IMR-90 (cell line): ENCODE measurements around the gene CYP27C1. TPM values are rescaled to one million over a fixed set of nuclear protein-coding genes. Genes with fewer than 3 reads are reported as not detected.

Source experiments
- ATAC-seq: fragments of 200-7000 bp; cut with Tn5 transposase; 2 replicates; pipeline ENCODE4 v1.9.1; 2020; ENCODE audit warnings: low read depth, mild to moderate bottlenecking, moderate library complexity
- BruUV-seq: library from RNA; stranded (reverse); fragments of 400-500 nt; replicated peaks from 2 replicates; lab custom pipeline; 2021; lab: Mats Ljungman, UMichigan
- CTCF ChIA-PET: fragments of 300-600 bp; formaldehyde crosslinking; extraction: SDS; loops from one replicate; lab custom pipeline; 2021; ENCODE audit warnings: antibody characterized with exemption; lab: Yijun Ruan, JAX
- POLR2A ChIA-PET: fragments of 300-600 bp; sonication (Branson Sonifier 250); formaldehyde crosslinking; loops from one replicate; lab custom pipeline; 2022; ENCODE audit warnings: antibody characterized with exemption; ENCODE audit not compliant: unreplicated experiment; lab: Charles Lee
- DNase-seq: peaks from one replicate; pipeline ENCODE4 v3.0.0; 2013
- H2AFZ ChIP-seq: replicated peaks from 2 replicates; pipeline ENCODE3; 2013; ENCODE audit warnings: low read length, mild to moderate bottlenecking; ENCODE audit not compliant: poor library complexity
- H2AK5ac ChIP-seq: 2 replicates; pipeline ENCODE4 v1.6.1; 2013; ENCODE audit warnings: low read depth, low read length, inconsistent platforms
- H2AK9ac ChIP-seq: replicated peaks from 2 replicates; pipeline ENCODE3; 2013; ENCODE audit warnings: mild to moderate bottlenecking, low read depth, low read length, moderate library complexity; ENCODE audit not compliant: poor library complexity
- H2BK120ac ChIP-seq: 2 replicates; pipeline ENCODE4 v1.6.1; 2013; ENCODE audit warnings: low read depth, low read length, inconsistent platforms
- H2BK15ac ChIP-seq: 3 replicates; pipeline ENCODE4 v1.6.1; 2013; ENCODE audit warnings: low read depth, low read length, inconsistent platforms
- H2BK20ac ChIP-seq: 2 replicates; pipeline ENCODE4 v1.6.1; 2013; ENCODE audit warnings: low read depth, mild to moderate bottlenecking, inconsistent platforms, low read length, moderate library complexity
- H2BK5ac ChIP-seq: 2 replicates; pipeline ENCODE4 v1.6.1; 2013; ENCODE audit warnings: mild to moderate bottlenecking, low read depth, low read length, inconsistent platforms; ENCODE audit not compliant: poor library complexity, severe bottlenecking
- H3K14ac ChIP-seq: replicated peaks from 2 replicates; pipeline ENCODE4 v1.6.1; 2013; ENCODE audit warnings: low read depth, low read length, inconsistent platforms
- H3K18ac ChIP-seq: 2 replicates; pipeline ENCODE4 v1.6.1; 2013; ENCODE audit warnings: low read depth, low read length, control low read depth
- H3K23ac ChIP-seq: 2 replicates; pipeline ENCODE4 v1.6.1; 2013; ENCODE audit warnings: low read depth, low read length, inconsistent platforms
- H3K27ac ChIP-seq: 2 replicates; pipeline ENCODE4 v1.5.1; 2013; ENCODE audit warnings: mild to moderate bottlenecking, control low read depth, low read length; ENCODE audit not compliant: insufficient read depth
- H3K27me3 ChIP-seq: 2 replicates; pipeline ENCODE4 v1.6.1; 2013; ENCODE audit warnings: low read length; ENCODE audit not compliant: control insufficient read depth, insufficient read depth
- H3K36me3 ChIP-seq: 2 replicates; pipeline ENCODE4 v1.6.1; 2013; ENCODE audit warnings: low read length, mixed read lengths; ENCODE audit not compliant: control insufficient read depth, insufficient read depth
- H3K4ac ChIP-seq: 2 replicates; pipeline ENCODE4 v1.6.1; 2013; ENCODE audit warnings: low read depth, low read length, inconsistent platforms
- H3K4me1 ChIP-seq: 2 replicates; pipeline ENCODE4 v1.6.1; 2013; ENCODE audit warnings: low read length, mixed read lengths; ENCODE audit not compliant: control insufficient read depth, insufficient read depth
- H3K4me2 ChIP-seq: 2 replicates; pipeline ENCODE4 v1.6.1; 2013; ENCODE audit warnings: low read depth, mild to moderate bottlenecking, control low read depth, low read length, moderate library complexity
- H3K4me3 ChIP-seq: 2 replicates; pipeline ENCODE4 v1.5.1; 2013; ENCODE audit warnings: low read depth, mild to moderate bottlenecking, control low read depth, low read length, moderate library complexity; ENCODE audit not compliant: insufficient read depth
- H3K56ac ChIP-seq: 2 replicates; pipeline ENCODE4 v1.6.1; 2013; ENCODE audit warnings: low read length, inconsistent platforms; ENCODE audit not compliant: insufficient read depth; ENCODE audit errors: extremely low read depth
- H3K79me1 ChIP-seq, 2 experiments: 2 replicates each; pipeline ENCODE4 v1.6.1; 2013; ENCODE audit warnings: low read length in 2 of 2, inconsistent platforms in 1 of 2, low read depth in 1 of 2
- H3K9ac ChIP-seq: 2 replicates; pipeline ENCODE4 v1.6.1; 2013; ENCODE audit warnings: low read depth, low read length, control low read depth
- H3K9me1 ChIP-seq: 2 replicates; pipeline ENCODE4 v1.6.1; 2013; ENCODE audit warnings: low read length, inconsistent platforms; ENCODE audit not compliant: insufficient read depth
- H3K9me3 ChIP-seq: 2 replicates; pipeline ENCODE4 v1.6.1; 2013; ENCODE audit warnings: low read length; ENCODE audit not compliant: control insufficient read depth, insufficient read depth
- H4K20me1 ChIP-seq: 2 replicates; pipeline ENCODE4 v1.6.1; 2013; ENCODE audit warnings: low read length, inconsistent platforms; ENCODE audit not compliant: insufficient read depth
- H4K5ac ChIP-seq: 2 replicates; pipeline ENCODE4 v1.6.1; 2013; ENCODE audit warnings: mild to moderate bottlenecking, low read depth, low read length, control low read depth
- H4K8ac ChIP-seq, 2 experiments: 2 replicates each; pipeline ENCODE4 v1.6.1; 2013; ENCODE audit warnings: low read depth in 2 of 2, low read length in 2 of 2, control low read depth in 1 of 2, inconsistent platforms in 1 of 2
- H4K91ac ChIP-seq: 2 replicates; pipeline ENCODE4 v1.6.1; 2013; ENCODE audit warnings: low read depth, low read length, inconsistent platforms; ENCODE audit not compliant: insufficient read depth
- BHLHE40 ChIP-seq: fragments of 150-350 bp; IDR thresholded peaks from 2 replicates; pipeline ENCODE4 v1.6.1; 2016; ENCODE audit warnings: mild to moderate bottlenecking, low read depth, low read length
- CHD1 ChIP-seq: IDR thresholded peaks from 2 replicates; pipeline ENCODE4 v1.6.1; 2012; ENCODE audit warnings: low read depth, low read length, improper control_type of control experiment
- ELK1 ChIP-seq: fragments of 150-350 bp; IDR thresholded peaks from 2 replicates; pipeline ENCODE4 v1.6.1; 2016; ENCODE audit warnings: low read depth, mild to moderate bottlenecking, low read length, moderate library complexity, borderline replicate concordance
- MXI1 ChIP-seq: IDR thresholded peaks from 2 replicates; pipeline ENCODE4 v1.6.1; 2012; ENCODE audit warnings: low read depth, mild to moderate bottlenecking, low read length, moderate library complexity, borderline replicate concordance
- NFE2L2 ChIP-seq: fragments of 150-350 bp; IDR thresholded peaks from 2 replicates; pipeline ENCODE4 v1.6.1; 2016; ENCODE audit warnings: low read depth, mild to moderate bottlenecking, low read length
- POLR2A ChIP-seq: IDR thresholded peaks from 2 replicates; pipeline ENCODE4 v1.6.1; 2012; ENCODE audit warnings: mild to moderate bottlenecking, low read depth, low read length
- RAD21 ChIP-seq: IDR thresholded peaks from 2 replicates; pipeline ENCODE4 v1.6.1; 2012; ENCODE audit warnings: low read length, improper control_type of control experiment
- RCOR1 ChIP-seq: IDR thresholded peaks from 2 replicates; pipeline ENCODE4 v1.6.1; 2012; ENCODE audit warnings: mild to moderate bottlenecking, low read length, improper control_type of control experiment; ENCODE audit not compliant: insufficient replicate concordance
- RFX5 ChIP-seq: IDR thresholded peaks from 2 replicates; pipeline ENCODE4 v1.8.0; 2012; ENCODE audit warnings: low read depth, mild to moderate bottlenecking, low read length, moderate library complexity
- SMC3 ChIP-seq: fragments of 150-350 bp; IDR thresholded peaks from 2 replicates; pipeline ENCODE4 v1.6.1; 2016; ENCODE audit warnings: low read depth, mild to moderate bottlenecking, antibody characterized with exemption, low read length, moderate library complexity
- WGBS, 2 experiments: methylation state at CpG; one replicate each; pipeline versions ENCODE4 v1.1.5 to v1.1.7; 2013; ENCODE audit warnings: missing lambda C conversion rate in 2 of 2; ENCODE audit not compliant: insufficient read length in 1 of 2; ENCODE audit errors: extremely low coverage in 2 of 2; 5-methylcytosine and 5-hydroxymethylcytosine counted together
- dilution Hi-C: fragments of 300-500 bp; cut with HindIII; formaldehyde crosslinking; loops from one replicate; pipeline ENCODE4 v1.14.3; 2018; ENCODE audit warnings: low sequenced_read_pairs; ENCODE audit not compliant: unreplicated experiment
- in situ Hi-C: fragments of 300-500 bp; cut with MboI; formaldehyde crosslinking; loops from 3 replicates; pipeline ENCODE4 v1.14.3; 2019; ENCODE audit warnings: low sequenced_read_pairs, inconsistent platforms, mixed read lengths
- intact Hi-C: fragments of 100-400 bp; cut with micrococcal nuclease; formaldehyde crosslinking; loops from 2 replicates; pipeline ENCODE4 v1.10.0; 2022
- polyA plus RNA-seq, 3 experiments: library from polyadenylated mRNA; depleted of rRNA; stranded (reverse); fragments of >200 nt; gene quantifications; 2 replicates each; pipeline ENCODE4 v1.2.3, GENCODE V29; 2012; ENCODE audit warnings: low replicate concordance in 1 of 3
- total RNA-seq: library from RNA; depleted of rRNA; stranded (reverse); fragments of >200 nt; gene quantifications from 2 replicates; pipeline ENCODE4 v1.2.3, GENCODE V29; 2012

CYP27C1 gene
- total and polyA plus RNA-seq, 2 of the 4 experiments (the other 2 are of a cell fraction): not detected

DNA sequence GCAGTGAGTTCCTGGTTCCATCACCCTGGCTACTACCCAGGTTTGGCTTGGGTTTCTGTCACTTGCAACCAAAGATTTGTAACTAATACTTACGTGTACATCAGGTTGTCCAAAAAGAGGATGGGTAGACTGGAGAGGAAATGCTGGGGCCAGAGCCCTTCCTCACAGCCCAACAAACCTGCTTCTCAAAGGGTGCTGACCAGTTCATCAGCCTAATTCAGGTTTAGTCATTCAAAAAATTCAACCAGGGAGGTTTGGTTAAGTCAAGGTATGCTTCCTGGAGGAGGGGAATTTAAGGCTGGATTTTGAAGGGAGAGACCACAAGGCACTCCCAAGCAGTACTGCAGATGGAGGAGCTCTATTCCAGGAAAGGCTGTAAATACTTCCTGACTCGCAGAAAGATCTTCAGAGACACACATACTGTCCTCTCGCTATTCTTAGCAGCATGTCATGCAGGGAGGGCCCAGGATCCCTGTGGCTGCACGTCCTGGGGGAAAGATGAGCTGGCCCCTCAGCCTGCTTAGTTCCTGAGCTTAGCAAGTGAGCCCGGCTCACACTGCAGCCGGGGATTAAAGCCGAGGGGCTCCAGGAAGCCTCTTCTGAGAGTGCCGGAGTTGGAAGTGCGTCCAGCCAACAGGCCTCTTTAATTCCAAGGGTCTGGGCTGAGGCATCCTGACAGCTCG is 73.1 kb downstream of the CYP27C1 start:
- peak overlapping the region; percentile 11 for H2BK5ac ChIP-seq
- peak overlapping the region; percentile 10; the same call in 1 of the 2 replicates for H3K23ac ChIP-seq
- in situ Hi-C loops (no loop called here), intact Hi-C loops (loop anchor here (5.0 kb wide), 1 partner anchor 65 kb away; no protein-coding TSS in a partner anchor), dilution Hi-C loops (no loop called here)
- no TSS peak for BruUV-seq
- peak overlapping the region; percentile 49 for H4K91ac ChIP-seq
- TF ChIP-seq RAD21 (no peak), BHLHE40 (no peak), ELK1 (no peak), NFE2L2 (no peak), CHD1 (no peak), SMC3 (no peak), MXI1 (no peak), POLR2A (no peak), RFX5 (no peak), RCOR1 (no peak)
- no peaks in the 10 kb centered on the region for H4K20me1 ChIP-seq
- peak overlapping the region; percentile 56 for H2AFZ ChIP-seq
- H3K27me3 ChIP-seq: no peaks in the 10 kb centered on the region
- peak overlapping the region; percentile 54; the same call in 1 of the 2 replicates for H3K18ac ChIP-seq
- ATAC-seq (no peak; the same call in 1 of the 2 replicates), DNase-seq (peak; percentile 44)
- H2BK15ac ChIP-seq: peak overlapping the region; percentile 88; the same call in 2 of the 3 replicates
- H2BK20ac ChIP-seq: peak overlapping the region; percentile 61
- no peak overlapping the region for H3K4me3 ChIP-seq
- POLR2A ChIA-PET: no interaction called here
- H3K9me3 ChIP-seq: peaks cover 7% of the 10 kb centered on the region
- H2AK9ac ChIP-seq: peak overlapping the region; percentile 45
- H2BK120ac ChIP-seq: peak overlapping the region; percentile 47
- CTCF ChIA-PET: interaction anchor here (0.7 kb wide), 1 partner anchor 41 kb away, joined by 4 read pairs; no protein-coding TSS in a partner anchor
- peaks cover 16% of the 10 kb centered on the region for H3K9me1 ChIP-seq
- H3K14ac ChIP-seq: peak overlapping the region; percentile 50
- H3K79me1 ChIP-seq: 0 out of 4 replicates have a peak, but pooled peaks cover 0 to 3% of the 10 kb centered on the region in 2 experiments
- no peak overlapping the region for H3K56ac ChIP-seq
- H3K27ac ChIP-seq: no peak overlapping the region
- H3K4me2 ChIP-seq: no peak overlapping the region
- no peak overlapping the region for H3K9ac ChIP-seq
- no peaks in the 10 kb centered on the region for H3K36me3 ChIP-seq
- H2AK5ac ChIP-seq: peak overlapping the region; percentile 93
- WGBS, 2 experiments: 87% methylated on average over 4 of the region's 10 CpGs; no CpG with 5 or more reads in 1 of the 2 experiments
- peaks cover 17% of the 10 kb centered on the region for H3K4me1 ChIP-seq
- H4K8ac ChIP-seq: peak overlapping the region in 1 of 2 experiments; percentile 32; a peak in 2 of 4 replicates
- peak overlapping the region; percentile 77 for H3K4ac ChIP-seq
- H4K5ac ChIP-seq: peak overlapping the region; percentile 3; the same call in 1 of the 2 replicates
